SK-N-SH (cell line): ENCODE measurements around the gene NT5C1B.

Experiments
- ELF1 ChIP-seq: IDR thresholded peaks from 2 replicates; pipeline ENCODE4 v1.4.0; 2012
- EP300 ChIP-seq, 2 experiments: IDR thresholded peaks; 2 replicates each; pipeline versions ENCODE4 v1.4.0 to v1.6.1; 2012; ENCODE audit warnings: borderline replicate concordance in 1 of 2, low read depth in 1 of 2, low read length in 1 of 2
- FOXM1 ChIP-seq: IDR thresholded peaks from 2 replicates; pipeline ENCODE4 v1.4.0; 2012; ENCODE audit warnings: low read depth, mild to moderate bottlenecking
- GABPA ChIP-seq: IDR thresholded peaks from 2 replicates; pipeline ENCODE4 v1.4.0; 2012; ENCODE audit warnings: low read depth, mild to moderate bottlenecking
- GATA2 ChIP-seq: sonication (generic); formaldehyde crosslinking; IDR thresholded peaks from 2 replicates; pipeline ENCODE4 v1.5.0; 2020; ENCODE audit warnings: mild to moderate bottlenecking, missing genetic modification reagents
- POLR2AphosphoS5 ChIP-seq: IDR thresholded peaks from 2 replicates; pipeline ENCODE4 v1.6.1; 2012; ENCODE audit warnings: low read depth, low read length
- TF ChIP-seq, protein P1 (sequence below): fragments of 200-600 bp; sonication (generic); IDR thresholded peaks from 2 replicates; pipeline ENCODE4 v1.6.1; 2017; ENCODE audit warnings: antibody characterized with exemption, mild to moderate bottlenecking, moderate library complexity
- TF ChIP-seq, protein P2 (sequence below): IDR thresholded peaks from 2 replicates; pipeline ENCODE4; 2012
- TF ChIP-seq, protein P3 (sequence below): IDR thresholded peaks from 2 replicates; pipeline ENCODE4 v1.4.0; 2012; ENCODE audit warnings: low read depth, borderline replicate concordance
- TF ChIP-seq, protein P4 (sequence below): fragments of 150-350 bp; IDR thresholded peaks from 2 replicates; pipeline ENCODE4 v1.6.1; 2017; ENCODE audit warnings: antibody characterized with exemption, low read length, low read depth, borderline replicate concordance
- TF ChIP-seq, protein P5 (sequence below): IDR thresholded peaks from 2 replicates; pipeline ENCODE4 v1.4.0; 2012; ENCODE audit warnings: low read depth, borderline replicate concordance
- TF ChIP-seq, protein P6 (sequence below): fragments of 150-350 bp; IDR thresholded peaks from 2 replicates; pipeline ENCODE4 v1.6.1; 2016; ENCODE audit warnings: mild to moderate bottlenecking, low read depth, low read length

DNA sequence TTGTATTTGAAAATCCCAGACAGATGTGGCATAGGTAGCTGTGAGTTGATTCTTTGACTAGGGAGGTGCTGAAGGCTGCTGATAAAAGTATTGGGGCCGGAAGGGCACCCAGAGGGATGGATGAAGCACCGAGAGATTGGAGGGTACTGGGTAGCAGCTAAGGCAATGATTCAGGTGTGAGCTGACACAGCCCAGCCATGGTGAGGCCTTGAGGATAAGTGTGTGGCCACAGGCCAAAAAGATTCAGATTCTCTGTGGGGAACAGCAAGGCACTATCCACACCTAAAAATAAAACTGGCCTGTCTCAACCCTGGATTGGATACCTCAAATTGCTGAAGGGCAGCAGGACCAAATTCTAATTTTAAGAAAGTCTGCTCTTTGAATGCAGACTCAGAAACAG lies 64.1 kb downstream of the NT5C1B start:
- TF ChIP-seq GATA2 (CRISPR knock-in tag) (no peak), EP300 (IDR thresholded peaks at IDR 0.05; ENCODE audit: borderline replicate concordance in 1 of 2, low read depth in 1 of 2, low read length in 1 of 2) (no peak), POLR2AphosphoS5 (no peak), ELF1 (no peak), FOXM1 (no peak), GABPA (no peak)
- TF ChIP-seq, protein P1, sequence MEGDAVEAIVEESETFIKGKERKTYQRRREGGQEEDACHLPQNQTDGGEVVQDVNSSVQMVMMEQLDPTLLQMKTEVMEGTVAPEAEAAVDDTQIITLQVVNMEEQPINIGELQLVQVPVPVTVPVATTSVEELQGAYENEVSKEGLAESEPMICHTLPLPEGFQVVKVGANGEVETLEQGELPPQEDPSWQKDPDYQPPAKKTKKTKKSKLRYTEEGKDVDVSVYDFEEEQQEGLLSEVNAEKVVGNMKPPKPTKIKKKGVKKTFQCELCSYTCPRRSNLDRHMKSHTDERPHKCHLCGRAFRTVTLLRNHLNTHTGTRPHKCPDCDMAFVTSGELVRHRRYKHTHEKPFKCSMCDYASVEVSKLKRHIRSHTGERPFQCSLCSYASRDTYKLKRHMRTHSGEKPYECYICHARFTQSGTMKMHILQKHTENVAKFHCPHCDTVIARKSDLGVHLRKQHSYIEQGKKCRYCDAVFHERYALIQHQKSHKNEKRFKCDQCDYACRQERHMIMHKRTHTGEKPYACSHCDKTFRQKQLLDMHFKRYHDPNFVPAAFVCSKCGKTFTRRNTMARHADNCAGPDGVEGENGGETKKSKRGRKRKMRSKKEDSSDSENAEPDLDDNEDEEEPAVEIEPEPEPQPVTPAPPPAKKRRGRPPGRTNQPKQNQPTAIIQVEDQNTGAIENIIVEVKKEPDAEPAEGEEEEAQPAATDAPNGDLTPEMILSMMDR: no peak
- TF ChIP-seq, protein P2, sequence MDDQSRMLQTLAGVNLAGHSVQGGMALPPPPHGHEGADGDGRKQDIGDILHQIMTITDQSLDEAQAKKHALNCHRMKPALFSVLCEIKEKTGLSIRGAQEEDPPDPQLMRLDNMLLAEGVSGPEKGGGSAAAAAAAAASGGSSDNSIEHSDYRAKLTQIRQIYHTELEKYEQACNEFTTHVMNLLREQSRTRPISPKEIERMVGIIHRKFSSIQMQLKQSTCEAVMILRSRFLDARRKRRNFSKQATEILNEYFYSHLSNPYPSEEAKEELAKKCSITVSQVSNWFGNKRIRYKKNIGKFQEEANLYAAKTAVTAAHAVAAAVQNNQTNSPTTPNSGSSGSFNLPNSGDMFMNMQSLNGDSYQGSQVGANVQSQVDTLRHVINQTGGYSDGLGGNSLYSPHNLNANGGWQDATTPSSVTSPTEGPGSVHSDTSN: no peak
- TF ChIP-seq, protein P3, sequence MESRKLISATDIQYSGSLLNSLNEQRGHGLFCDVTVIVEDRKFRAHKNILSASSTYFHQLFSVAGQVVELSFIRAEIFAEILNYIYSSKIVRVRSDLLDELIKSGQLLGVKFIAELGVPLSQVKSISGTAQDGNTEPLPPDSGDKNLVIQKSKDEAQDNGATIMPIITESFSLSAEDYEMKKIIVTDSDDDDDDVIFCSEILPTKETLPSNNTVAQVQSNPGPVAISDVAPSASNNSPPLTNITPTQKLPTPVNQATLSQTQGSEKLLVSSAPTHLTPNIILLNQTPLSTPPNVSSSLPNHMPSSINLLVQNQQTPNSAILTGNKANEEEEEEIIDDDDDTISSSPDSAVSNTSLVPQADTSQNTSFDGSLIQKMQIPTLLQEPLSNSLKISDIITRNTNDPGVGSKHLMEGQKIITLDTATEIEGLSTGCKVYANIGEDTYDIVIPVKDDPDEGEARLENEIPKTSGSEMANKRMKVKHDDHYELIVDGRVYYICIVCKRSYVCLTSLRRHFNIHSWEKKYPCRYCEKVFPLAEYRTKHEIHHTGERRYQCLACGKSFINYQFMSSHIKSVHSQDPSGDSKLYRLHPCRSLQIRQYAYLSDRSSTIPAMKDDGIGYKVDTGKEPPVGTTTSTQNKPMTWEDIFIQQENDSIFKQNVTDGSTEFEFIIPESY: no peak
- TF ChIP-seq, protein P4, sequence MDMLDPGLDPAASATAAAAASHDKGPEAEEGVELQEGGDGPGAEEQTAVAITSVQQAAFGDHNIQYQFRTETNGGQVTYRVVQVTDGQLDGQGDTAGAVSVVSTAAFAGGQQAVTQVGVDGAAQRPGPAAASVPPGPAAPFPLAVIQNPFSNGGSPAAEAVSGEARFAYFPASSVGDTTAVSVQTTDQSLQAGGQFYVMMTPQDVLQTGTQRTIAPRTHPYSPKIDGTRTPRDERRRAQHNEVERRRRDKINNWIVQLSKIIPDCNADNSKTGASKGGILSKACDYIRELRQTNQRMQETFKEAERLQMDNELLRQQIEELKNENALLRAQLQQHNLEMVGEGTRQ: no peak
- TF ChIP-seq, protein P5, sequence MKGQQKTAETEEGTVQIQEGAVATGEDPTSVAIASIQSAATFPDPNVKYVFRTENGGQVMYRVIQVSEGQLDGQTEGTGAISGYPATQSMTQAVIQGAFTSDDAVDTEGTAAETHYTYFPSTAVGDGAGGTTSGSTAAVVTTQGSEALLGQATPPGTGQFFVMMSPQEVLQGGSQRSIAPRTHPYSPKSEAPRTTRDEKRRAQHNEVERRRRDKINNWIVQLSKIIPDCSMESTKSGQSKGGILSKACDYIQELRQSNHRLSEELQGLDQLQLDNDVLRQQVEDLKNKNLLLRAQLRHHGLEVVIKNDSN: no peak
- TF ChIP-seq, protein P6, sequence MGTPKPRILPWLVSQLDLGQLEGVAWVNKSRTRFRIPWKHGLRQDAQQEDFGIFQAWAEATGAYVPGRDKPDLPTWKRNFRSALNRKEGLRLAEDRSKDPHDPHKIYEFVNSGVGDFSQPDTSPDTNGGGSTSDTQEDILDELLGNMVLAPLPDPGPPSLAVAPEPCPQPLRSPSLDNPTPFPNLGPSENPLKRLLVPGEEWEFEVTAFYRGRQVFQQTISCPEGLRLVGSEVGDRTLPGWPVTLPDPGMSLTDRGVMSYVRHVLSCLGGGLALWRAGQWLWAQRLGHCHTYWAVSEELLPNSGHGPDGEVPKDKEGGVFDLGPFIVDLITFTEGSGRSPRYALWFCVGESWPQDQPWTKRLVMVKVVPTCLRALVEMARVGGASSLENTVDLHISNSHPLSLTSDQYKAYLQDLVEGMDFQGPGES: no peak
